CD4-positive, CD25-positive, alpha-beta regulatory T cell (primary cell): ENCODE measurements around the gene CRYGS. TPM values are rescaled to one million over a fixed set of nuclear protein-coding genes. Genes with fewer than 3 reads are reported as not detected.

Experiments used
- ATAC-seq, 2 donors: fragments of 150-1000 bp; cut with Tn5 transposase; one replicate each; pipeline ENCODE4 v1.10.0; 2021; ENCODE audit warnings: low read depth in 2 of 2, moderate number of reproducible peaks in 2 of 2, moderate library complexity in 1 of 2
- DNase-seq, 3 donors: peaks; one replicate each; pipeline versions ENCODE4 v3.0.0 to v3.0.0-alpha.2; 2012 to 2022; ENCODE audit warnings: mixed read lengths in 1 of 3
- H3K27ac ChIP-seq: one replicate; pipeline ENCODE4 v1.7.0; 2013; ENCODE audit warnings: mild to moderate bottlenecking, low read length; ENCODE audit not compliant: insufficient read depth, poor library complexity, severe bottlenecking
- H3K27me3 ChIP-seq: one replicate; pipeline ENCODE4 v1.7.0; 2013; ENCODE audit warnings: low read length; ENCODE audit not compliant: control insufficient read depth, insufficient read depth
- H3K36me3 ChIP-seq: one replicate; pipeline ENCODE4 v1.7.0; 2013; ENCODE audit warnings: mild to moderate bottlenecking, low read length, moderate library complexity; ENCODE audit not compliant: control insufficient read depth, insufficient read depth
- H3K4me1 ChIP-seq: 2 replicates; pipeline ENCODE4 v1.7.0; 2013; ENCODE audit warnings: mild to moderate bottlenecking, low read length; ENCODE audit not compliant: insufficient read depth, control insufficient read depth, poor library complexity, severe bottlenecking
- H3K4me3 ChIP-seq: one replicate; pipeline ENCODE4 v1.7.0; 2013; ENCODE audit warnings: low read depth, mild to moderate bottlenecking, low read length, moderate library complexity
- H3K9me3 ChIP-seq, 2 experiments: 1 replicate in 1 of 2; 2 replicates in 1 of 2; pipeline ENCODE4 v1.7.0; 2013; ENCODE audit warnings: low read length in 2 of 2, mild to moderate bottlenecking in 1 of 2, moderate library complexity in 1 of 2; ENCODE audit not compliant: control insufficient read depth in 2 of 2
- H3K27ac Mint-ChIP-seq, 3 donors: one replicate each; pipeline ENCODE4 v1.8.0; 2020 to 2022; ENCODE audit warnings: mild to moderate bottlenecking in 3 of 3, mixed read lengths in 3 of 3, moderate library complexity in 2 of 3
- H3K27me3 Mint-ChIP-seq: one replicate; pipeline ENCODE4 v1.8.0; 2022; ENCODE audit warnings: mild to moderate bottlenecking, mixed read lengths
- H3K36me3 Mint-ChIP-seq: one replicate; pipeline ENCODE4 v1.8.0; 2020; ENCODE audit warnings: mixed read lengths
- H3K4me1 Mint-ChIP-seq, 4 donors: one replicate each; pipeline ENCODE4 v1.8.0; 2020 to 2022; ENCODE audit warnings: mixed read lengths in 4 of 4, mild to moderate bottlenecking in 1 of 4
- H3K4me3 Mint-ChIP-seq, 4 donors: one replicate each; pipeline ENCODE4 v1.8.0; 2020 to 2022; ENCODE audit warnings: mild to moderate bottlenecking in 4 of 4, mixed read lengths in 4 of 4, moderate library complexity in 3 of 4
- H3K9me3 Mint-ChIP-seq, 7 donors: one replicate each; pipeline ENCODE4 v1.8.0; 2020 to 2022; ENCODE audit warnings: mixed read lengths in 7 of 7, mild to moderate bottlenecking in 3 of 7, moderate library complexity in 2 of 7
- polyA plus RNA-seq, 4 donors: library from polyadenylated mRNA; unstranded; fragments of 300-500 nt; fragmentation: Illumina TruSeq; gene quantifications; one replicate each; pipeline ENCODE4 v1.2.3, GENCODE V29; 2021
- total RNA-seq: library from RNA; stranded (reverse); gene quantifications from one replicate; pipeline ENCODE4 v1.2.3, GENCODE V29; 2022

CRYGS gene
- total and polyA plus RNA-seq, 5 donors from 2014 or later = 0.36 to 2.1 (median 0.53) TPM; not detected in 2

GRCh38 chr3:186515125-186515524, 29.1 kb downstream of the CRYGS start:
- Mint-ChIP-seq H3K9me3 (no peaks in the 10 kb centered on the region), H3K27ac (peak overlapping the region in 2 of 3 donors; percentile 62 to 72), H3K27me3 (no peaks in the 10 kb centered on the region), H3K4me1 (peaks cover 22 to 68% (median 32%) of the 10 kb centered on the region in 4 donors), H3K36me3 (no peaks in the 10 kb centered on the region), H3K4me3 (peak overlapping the region in 3 of 4 donors; percentile 2 to 39 (median 11))
- Histone ChIP-seq H3K27me3 (no peaks in the 10 kb centered on the region), H3K9me3 (no peaks in the 10 kb centered on the region), H3K4me1 (peaks cover 56% of the 10 kb centered on the region), H3K36me3 (no peaks in the 10 kb centered on the region), H3K4me3 (no peak overlapping the region), H3K27ac (no peak overlapping the region)
- peak in 2 of 3 donors; percentile 27 to 40 for DNase-seq
- no peak for ATAC-seq

DNA sequence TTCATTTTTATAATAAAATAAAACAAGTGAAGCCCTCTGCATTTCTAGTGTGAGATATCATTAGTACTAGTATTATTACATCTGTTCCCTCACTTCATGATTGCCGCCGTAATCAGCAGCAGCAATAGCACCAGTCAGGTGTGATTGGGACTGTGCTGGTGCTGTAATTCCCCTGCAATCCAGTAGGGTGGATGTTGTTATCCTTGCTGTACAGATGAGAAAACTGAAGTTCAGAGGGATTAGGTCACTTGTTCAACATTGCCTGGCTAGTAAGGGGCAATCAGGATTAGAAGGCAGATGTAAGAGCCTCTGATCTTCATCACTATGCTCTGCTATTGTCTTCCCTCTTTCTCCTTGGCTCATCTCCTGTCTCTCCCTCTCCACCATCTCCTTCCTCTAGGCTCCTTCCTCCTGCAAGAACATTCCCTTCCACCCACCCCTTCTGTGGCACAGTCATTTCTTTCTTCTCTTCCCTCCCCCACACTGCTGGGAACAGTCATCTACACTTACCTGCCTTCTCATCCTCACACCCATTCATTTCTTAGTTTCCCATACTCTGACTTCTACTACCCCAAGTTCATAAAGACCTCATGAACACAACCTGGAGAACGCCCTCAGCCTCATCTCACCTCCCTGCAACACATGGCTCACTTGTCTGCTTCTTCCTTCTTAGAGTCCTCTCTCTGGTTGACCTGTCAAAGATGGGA, 29.7 kb downstream of the CRYGS start:
- H3K27me3 ChIP-seq = no peaks in the 10 kb centered on the region
- H3K4me1 Mint-ChIP-seq = peaks cover 22 to 63% (median 31%) of the 10 kb centered on the region in 4 donors
- no peaks in the 10 kb centered on the region for H3K36me3 Mint-ChIP-seq
- H3K27me3 Mint-ChIP-seq = no peaks in the 10 kb centered on the region
- H3K27ac Mint-ChIP-seq = peak overlapping the region in 1 of 3 donors; percentile 62
- DNase-seq (peak in 1 of 3 donors; percentile 25), ATAC-seq (no peak)
- no peak overlapping the region for H3K4me3 ChIP-seq
- no peaks in the 10 kb centered on the region for H3K9me3 ChIP-seq
- H3K4me1 ChIP-seq = peaks cover 49% of the 10 kb centered on the region
- H3K9me3 Mint-ChIP-seq = no peaks in the 10 kb centered on the region
- H3K36me3 ChIP-seq = no peaks in the 10 kb centered on the region
- H3K4me3 Mint-ChIP-seq = peak overlapping the region in 2 of 4 donors; percentile 2 to 11
- no peak overlapping the region for H3K27ac ChIP-seq

- Histone ChIP-seq H3K9me3 (no peaks in the 10 kb centered on the region), H3K4me3 (no peak overlapping the region), H3K4me1 (peaks cover 39% of the 10 kb centered on the region), H3K36me3 (no peaks in the 10 kb centered on the region), H3K27me3 (no peaks in the 10 kb centered on the region), H3K27ac (no peak overlapping the region)
- no peaks in the 10 kb centered on the region for H3K36me3 Mint-ChIP-seq
- H3K9me3 Mint-ChIP-seq = no peaks in the 10 kb centered on the region
- H3K27ac Mint-ChIP-seq = no peak overlapping the region
- peaks cover 16 to 52% (median 23%) of the 10 kb centered on the region in 4 donors for H3K4me1 Mint-ChIP-seq
- ATAC-seq (no peak), DNase-seq (no peak)
- no peak overlapping the region for H3K4me3 Mint-ChIP-seq
- no peaks in the 10 kb centered on the region for H3K27me3 Mint-ChIP-seq
Observed at GRCh38 chr3:186513386-186513785, 30.8 kb downstream of the CRYGS start.

- Mint-ChIP-seq H3K27ac (no peak overlapping the region), H3K4me3 (no peak overlapping the region), H3K9me3 (no peaks in the 10 kb centered on the region), H3K27me3 (no peaks in the 10 kb centered on the region), H3K4me1 (peaks cover 12 to 46% (median 22%) of the 10 kb centered on the region in 4 donors), H3K36me3 (no peaks in the 10 kb centered on the region)
- ATAC-seq (no peak), DNase-seq (no peak)
- no peak overlapping the region for H3K4me3 ChIP-seq
- no peaks in the 10 kb centered on the region for H3K9me3 ChIP-seq
- no peaks in the 10 kb centered on the region for H3K27me3 ChIP-seq
- H3K27ac ChIP-seq = no peak overlapping the region
- no peaks in the 10 kb centered on the region for H3K36me3 ChIP-seq
- peaks cover 32% of the 10 kb centered on the region for H3K4me1 ChIP-seq
Observed at GRCh38 chr3:186512570-186513302, 31.4 kb downstream of the CRYGS start.

DNA sequence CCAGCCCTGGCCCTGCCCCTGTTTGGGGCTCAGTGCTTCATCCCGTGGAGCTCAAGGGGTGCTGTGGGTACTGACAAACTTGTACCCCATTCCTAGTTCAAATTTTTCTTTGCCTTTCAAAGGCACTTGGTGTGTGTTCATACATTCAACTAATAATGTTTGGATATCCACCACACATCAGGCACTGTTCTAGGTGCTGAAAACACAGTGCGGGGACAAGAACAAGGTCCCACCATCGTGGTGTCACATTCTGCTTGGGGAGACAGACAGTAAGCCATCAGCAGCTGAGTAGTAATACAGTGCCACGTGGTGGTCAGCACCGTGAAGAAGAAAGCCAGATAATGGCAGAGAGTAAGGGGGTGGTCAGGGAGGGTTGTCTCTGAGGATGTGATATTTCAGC, 32.5 kb downstream of the CRYGS start:
- no peak overlapping the region for H3K4me3 ChIP-seq
- no peaks in the 10 kb centered on the region for H3K27me3 Mint-ChIP-seq
- H3K36me3 Mint-ChIP-seq = no peaks in the 10 kb centered on the region
- ATAC-seq = no peak
- H3K27me3 ChIP-seq = no peaks in the 10 kb centered on the region
- H3K36me3 ChIP-seq = no peaks in the 10 kb centered on the region
- no peak overlapping the region for H3K27ac Mint-ChIP-seq
- no peaks in the 10 kb centered on the region for H3K9me3 ChIP-seq
- no peak overlapping the region for H3K27ac ChIP-seq
- H3K9me3 Mint-ChIP-seq = peaks cover 0 to 1% (median 0%) of the 10 kb centered on the region in 7 donors
- peaks cover 23% of the 10 kb centered on the region for H3K4me1 ChIP-seq
- H3K4me3 Mint-ChIP-seq = no peak overlapping the region
- peaks cover 11 to 37% (median 22%) of the 10 kb centered on the region in 4 donors for H3K4me1 Mint-ChIP-seq
- no peak for DNase-seq

DNA sequence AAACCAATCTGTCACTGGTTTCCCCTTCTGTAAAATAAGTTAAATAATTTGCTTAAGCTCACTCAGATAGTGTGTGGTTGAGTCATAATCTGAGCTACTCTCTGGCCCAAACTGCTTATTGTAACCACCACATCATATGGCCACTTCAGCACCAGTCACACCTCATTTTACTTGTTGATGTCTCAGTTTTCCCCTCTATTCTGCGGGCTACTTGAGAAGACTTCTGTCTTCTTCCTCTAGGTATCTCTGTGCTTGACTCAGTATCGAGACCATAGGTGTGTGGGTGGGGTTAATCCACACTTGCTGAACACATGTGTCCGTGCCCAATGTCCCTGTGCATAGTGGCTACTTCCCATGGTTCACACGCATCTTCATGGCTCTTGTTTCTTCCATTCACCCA, 32.9 kb downstream of the CRYGS start:
- no peaks in the 10 kb centered on the region for H3K36me3 Mint-ChIP-seq
- H3K27ac ChIP-seq = no peak overlapping the region
- H3K27me3 Mint-ChIP-seq = peaks cover 3% of the 10 kb centered on the region
- H3K4me3 Mint-ChIP-seq = no peak overlapping the region
- no peaks in the 10 kb centered on the region for H3K9me3 ChIP-seq
- H3K36me3 ChIP-seq = no peaks in the 10 kb centered on the region
- no peak overlapping the region for H3K27ac Mint-ChIP-seq
- peaks cover 0 to 1% (median 0%) of the 10 kb centered on the region in 7 donors for H3K9me3 Mint-ChIP-seq
- H3K4me1 ChIP-seq = peaks cover 19% of the 10 kb centered on the region
- no peaks in the 10 kb centered on the region for H3K27me3 ChIP-seq
- DNase-seq (no peak), ATAC-seq (no peak)
- no peak overlapping the region for H3K4me3 ChIP-seq
- H3K4me1 Mint-ChIP-seq = peaks cover 11 to 35% (median 20%) of the 10 kb centered on the region in 4 donors

DNA sequence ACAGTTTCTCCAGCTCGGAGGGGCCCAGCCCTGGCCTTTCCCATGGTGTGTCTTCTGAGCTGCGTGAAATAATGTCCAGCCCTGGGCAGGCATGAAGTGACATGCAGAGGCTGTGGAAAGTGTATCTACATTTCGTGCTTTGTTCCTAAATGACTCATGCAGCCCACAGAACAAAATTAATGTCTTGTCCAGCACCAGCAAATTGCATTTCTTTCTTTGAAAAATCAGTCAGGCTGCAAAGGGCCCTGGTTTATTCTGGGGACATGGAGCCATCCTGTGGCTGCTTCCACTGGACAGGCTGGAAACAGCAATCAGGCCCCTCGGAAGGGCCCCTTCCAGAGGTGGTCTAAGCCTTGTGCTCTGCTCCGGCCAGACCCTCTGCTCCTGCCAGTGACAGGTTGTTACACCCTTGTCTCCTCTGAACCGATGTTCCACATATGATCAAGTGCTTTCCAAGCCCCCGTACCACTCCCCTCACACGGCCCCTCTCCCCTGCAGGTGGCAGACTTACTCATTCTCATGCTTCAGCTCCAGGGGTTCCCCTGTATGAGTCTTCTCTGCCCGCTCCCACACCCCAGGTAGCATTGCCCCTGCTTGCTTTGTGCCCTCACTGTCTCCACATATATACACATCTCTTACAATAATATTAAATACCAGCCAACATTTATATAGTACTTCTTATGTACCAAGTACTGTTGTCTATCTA, 33.7 kb downstream of the CRYGS start:
- Mint-ChIP-seq H3K4me3 (no peak overlapping the region), H3K36me3 (no peaks in the 10 kb centered on the region), H3K4me1 (peaks cover 11 to 27% (median 14%) of the 10 kb centered on the region in 4 donors), H3K9me3 (peaks cover 0 to 1% (median 0%) of the 10 kb centered on the region in 7 donors), H3K27me3 (peaks cover 4% of the 10 kb centered on the region), H3K27ac (no peak overlapping the region)
- H3K4me1 ChIP-seq = peaks cover 12% of the 10 kb centered on the region
- no peaks in the 10 kb centered on the region for H3K36me3 ChIP-seq
- no peaks in the 10 kb centered on the region for H3K27me3 ChIP-seq
- H3K9me3 ChIP-seq = no peaks in the 10 kb centered on the region
- H3K4me3 ChIP-seq = no peak overlapping the region
- DNase-seq (no peak), ATAC-seq (no peak)
- no peak overlapping the region for H3K27ac ChIP-seq
